Epidermal melanocyte (primary cell): ENCODE results near the gene JARID2.

Source experiments
- DNase-seq: peaks from one replicate; pipeline ENCODE4 v3.0.0; 2011; ENCODE audit warnings: low spot score; ENCODE audit not compliant: insufficient read length

The JARID2 gene

DNA sequence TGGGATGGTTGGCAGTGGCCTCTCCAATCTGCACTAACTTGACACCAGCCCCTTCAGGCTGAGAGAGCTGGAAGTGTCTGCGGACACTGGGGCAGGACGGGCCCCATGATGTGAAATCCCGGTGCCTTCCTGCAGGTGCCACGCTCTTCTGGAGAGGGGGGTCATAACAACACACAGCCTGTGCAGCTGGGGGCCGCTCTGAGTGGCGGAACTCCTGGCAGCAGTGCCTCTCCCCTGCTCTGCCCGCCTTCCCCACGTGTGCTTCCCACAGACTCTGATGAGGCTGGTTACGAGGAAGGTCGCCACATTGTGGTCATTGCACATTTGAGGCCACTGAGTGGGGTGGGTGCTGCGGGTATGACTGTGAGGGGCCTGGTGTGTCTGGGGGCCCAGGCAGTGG lies 271.7 kb downstream of the JARID2 start:
- no peak for DNase-seq

DNA sequence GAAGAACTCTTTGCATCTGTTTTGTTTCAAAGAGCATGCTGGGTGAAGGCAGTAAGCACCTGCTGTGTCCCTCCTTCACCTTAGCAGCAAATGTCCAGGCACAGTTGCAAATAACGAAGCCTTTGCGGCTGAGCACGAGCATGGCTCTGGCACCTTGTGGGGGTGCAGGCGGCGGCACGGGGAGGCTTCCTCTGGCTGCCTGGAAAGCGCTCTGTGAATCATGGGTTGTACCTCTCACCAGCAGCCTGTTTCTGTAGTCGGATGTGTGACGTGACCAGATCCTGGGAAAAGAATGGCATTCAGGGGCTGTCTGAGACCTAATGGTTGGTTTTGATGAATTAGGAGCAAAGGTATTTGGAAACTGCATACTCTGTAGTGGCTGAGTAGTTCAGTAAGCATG lies 272.2 kb downstream of the JARID2 start:
- DNase-seq = no peak

DNA sequence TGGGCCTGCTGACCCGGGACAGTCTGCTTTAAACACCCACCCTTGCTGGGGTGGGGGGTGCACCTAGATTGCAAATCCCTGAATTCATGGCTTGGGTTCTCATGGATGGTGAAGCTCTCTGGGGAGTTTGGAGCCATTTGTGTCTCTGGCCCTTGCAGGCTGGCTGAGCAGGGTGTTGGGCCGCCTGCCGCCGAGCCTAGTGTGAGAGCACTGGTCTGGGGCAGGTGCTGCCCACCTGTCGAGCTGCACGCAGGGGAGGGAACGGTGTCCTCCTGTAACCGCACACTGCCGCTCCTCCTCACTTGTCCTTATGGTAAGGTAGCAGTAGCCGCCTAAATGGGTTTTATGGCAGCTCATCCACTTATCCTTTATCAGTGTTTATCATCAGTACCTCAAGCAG lies 273.0 kb downstream of the JARID2 start:
- no peak for DNase-seq

DNA sequence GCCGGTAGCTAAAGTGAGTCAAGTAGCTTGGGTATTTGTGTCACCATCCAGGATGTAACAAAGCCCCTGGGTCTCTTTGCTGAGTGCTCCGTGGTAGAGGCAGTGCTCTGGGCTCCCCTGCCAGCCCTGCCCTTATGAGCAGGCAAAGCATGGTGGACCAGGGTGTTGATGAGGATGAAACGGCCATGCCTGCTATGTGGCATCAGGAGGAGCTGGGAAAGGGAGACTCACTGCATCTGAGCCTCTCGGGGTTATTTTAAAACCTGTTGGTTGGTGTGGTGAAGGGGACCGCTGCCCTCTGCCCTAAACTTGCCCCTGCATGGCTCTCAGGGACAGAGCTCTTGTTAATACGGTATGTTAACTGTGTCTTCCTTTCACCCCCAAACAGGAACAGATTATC lies 273.8 kb downstream of the JARID2 start:
- DNase-seq = no peak

DNA sequence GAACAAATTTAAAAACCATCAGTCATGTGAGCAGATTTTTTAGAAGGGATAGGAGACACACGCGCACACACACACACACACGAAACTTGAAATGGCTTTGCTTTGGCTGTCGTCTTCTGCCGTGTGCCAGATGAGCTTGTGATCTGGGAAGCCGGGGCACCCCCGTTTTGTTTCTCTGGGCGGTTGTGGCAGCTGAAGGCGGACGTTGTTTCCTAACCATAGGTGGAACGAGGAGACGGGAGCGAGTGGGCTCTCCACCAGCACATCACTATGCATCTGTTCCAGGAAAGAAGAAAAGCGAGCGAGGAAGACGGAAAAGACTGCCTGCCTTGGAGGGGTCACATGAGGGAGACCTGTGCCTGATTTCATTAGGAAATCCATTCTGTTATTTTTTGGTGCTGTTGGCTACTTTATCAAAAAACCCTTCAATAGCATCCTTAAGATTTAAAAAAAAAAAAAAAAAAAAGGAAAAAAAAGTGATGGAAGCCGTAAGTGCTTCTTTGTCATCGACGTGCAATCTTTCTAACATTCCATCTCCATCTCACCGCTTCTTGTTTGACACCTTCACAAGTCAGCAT lies 274.8 kb downstream of the JARID2 start:
- no peak for DNase-seq

DNA sequence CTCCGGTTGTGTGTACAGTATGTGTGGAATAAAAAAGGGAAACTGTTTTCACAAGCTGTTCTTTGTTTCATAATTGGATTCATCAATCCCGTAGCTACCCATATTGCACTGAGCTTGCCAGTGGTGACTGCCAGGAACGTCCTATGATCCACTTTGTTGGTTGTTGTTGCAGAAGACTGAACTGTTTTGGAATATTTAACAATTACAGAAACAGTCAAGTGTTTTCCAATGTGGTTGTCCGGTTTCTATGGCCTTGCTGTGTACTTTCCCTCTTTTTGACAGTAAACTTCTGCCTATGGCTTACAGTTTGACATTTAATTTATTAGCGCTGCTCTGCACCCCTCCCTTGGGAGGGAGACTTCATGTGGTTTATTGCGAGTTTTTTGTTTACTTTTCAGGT lies 275.7 kb downstream of the JARID2 start:
- DNase-seq = peak; percentile 60

DNA sequence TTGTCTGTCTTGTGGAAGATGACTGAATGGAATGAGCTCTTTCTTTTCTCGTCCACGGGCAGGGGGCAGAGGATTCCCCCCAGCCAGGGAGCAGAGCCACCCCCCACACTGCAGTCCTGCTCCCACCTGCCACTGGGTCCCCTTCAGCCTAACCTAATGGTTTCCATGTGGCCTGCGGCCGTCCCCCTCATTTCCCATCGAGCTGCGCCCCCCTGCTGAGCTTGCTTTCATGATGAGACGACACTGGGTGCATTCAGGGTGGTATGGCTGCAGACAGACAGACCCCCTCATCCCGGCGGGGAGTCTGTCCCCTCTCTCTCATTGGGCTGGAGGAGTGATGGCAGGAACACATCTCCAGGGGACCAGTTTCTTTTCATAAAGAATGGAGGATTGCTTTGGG lies 276.2 kb downstream of the JARID2 start:
- no peak for DNase-seq

DNA sequence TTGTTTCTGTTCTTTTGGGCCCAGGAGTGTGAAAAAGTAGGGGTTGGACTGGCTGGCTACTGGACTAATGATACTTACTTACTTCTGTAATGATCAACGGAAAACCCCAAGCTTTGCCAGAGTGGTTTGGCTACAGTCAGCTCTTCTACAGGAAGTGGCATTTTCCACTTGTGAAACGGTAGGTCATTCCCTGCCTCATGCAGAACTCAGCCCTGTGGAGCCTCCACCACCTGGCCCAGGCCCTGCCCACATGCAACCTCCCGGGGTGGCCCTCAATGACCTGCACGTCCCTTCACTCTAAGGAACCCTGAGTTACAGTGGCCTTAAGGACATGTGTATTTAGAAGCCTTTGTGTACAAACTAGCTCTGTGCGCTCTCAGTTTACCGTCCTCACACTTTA lies 276.6 kb downstream of the JARID2 start:
- DNase-seq = no peak

DNA sequence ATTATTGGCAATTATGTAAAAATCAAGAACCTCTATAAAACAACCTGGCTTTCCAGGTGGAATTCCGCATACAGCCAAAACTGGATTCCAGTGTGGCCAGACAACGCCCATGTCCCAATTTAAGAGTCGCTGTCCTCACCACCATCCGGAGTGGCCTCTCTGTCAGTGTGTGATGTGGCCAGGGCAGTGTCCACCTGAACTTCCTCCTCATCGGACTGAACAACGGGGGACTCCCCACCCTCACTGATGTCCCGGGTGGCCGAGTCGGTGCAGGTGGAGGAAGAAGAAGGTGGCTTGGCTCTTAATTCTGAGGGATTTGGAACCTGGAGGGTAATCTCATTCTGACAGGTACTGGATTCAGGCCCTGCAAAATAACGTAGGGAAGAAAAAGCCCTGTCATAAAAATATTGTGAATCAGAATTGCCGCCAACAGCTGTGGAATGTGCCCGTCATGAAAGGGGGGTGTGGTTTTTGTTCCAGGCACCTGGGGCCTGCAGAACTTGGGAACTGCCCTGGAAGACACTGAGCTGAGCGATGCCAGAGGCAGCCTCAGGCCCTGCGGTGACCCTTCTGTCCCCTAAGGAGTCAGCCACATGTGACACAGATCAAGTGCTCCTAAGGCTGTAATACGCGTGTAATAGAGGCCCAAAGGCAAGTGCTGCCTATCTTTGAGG lies 277.1 kb downstream of the JARID2 start:
- no peak for DNase-seq

DNA sequence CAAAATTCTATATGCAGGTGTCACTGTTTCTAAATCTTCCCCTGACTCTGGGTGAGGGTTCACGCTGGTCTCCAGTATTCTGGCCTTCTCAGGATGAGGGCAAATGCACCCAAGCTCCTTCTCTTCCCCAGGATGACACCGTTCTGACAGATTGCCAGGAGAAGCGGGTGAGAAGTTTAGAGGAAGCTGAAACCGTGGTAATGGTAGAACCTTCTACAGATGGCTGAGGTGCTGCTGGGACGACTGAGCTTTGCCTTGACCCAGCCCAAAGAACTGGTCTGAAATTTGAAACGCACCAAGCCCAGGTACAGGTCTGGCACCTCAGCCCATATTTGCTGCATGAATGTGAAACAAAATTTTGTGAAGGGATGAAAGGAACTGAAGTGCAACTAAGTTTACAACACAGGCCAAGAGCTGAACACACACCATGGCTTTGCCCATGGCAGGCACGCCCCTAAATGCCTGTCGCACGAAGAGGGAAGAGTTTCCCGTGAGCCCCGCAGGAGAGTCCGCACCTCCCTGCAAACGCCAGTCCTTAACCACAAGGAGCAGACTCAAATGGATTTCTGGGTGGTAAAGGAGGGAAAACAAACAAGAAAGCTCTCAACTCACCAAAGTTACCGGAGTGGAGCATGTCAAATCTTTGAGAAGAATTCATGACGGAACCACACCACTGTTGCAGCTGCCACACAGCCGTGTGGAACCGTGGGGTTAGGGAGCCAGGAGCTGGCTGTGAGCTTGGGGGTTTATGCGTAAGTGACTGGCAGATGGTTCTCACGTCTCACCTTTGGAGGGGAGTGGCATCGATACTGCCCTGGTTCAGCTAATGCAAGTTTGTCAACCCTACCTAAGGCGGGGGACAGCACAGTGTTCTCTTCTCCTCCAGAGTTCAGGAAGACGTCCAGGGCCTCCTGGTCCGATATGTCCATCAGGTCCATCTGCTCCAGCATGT lies 278.1 kb downstream of the JARID2 start:
- no peak for DNase-seq

DNA sequence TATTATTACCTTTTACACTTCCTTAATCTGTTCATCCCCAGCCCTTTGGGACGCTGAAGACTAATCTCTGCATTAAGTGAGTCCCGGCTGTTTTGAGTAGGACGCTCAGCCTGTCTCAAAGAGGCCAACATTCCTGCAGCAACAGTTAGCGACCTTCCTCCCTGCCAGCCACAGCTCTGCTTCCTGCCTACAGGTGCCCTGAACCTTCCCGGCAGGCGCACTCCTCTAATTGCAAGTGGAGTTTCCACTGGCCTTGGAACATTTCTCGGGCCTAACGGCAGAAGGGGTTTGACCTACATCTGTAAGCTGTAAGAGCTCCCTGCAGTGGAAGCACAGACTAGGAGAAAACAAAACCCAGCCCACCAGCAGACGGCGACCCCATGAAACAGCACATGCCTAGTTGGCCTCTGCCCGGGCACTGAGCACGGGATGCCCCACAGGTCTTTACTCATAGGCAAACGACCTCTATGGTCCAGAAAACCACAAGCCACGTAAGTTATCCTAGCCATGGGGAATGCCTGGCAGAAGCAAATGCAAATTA lies 279.1 kb downstream of the JARID2 start:
- no peak for DNase-seq

DNA sequence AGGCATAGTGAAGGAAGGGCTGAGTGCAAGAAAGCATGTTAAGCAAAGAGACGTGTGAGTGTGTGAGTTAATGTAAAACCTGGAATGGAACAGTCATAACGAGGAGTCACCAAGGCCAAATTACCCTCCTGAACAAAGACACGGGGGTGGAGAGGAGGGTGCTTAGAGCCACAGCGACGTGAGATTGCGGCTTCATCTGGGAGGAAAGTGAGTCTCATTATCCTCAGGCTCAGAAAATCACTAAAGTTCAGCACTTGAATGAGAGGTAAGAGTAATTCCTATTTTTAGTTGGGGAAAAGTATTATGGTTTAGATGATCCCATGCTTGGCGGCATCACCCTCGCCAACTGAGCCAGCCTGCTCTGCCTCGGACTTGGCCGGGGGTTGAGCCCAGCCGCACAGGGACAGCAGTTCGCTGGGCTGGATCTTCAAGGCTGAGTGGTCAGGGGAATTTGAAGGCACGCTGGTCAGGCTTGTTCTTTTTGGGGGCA lies 280.4 kb downstream of the JARID2 start:
- no peak for DNase-seq

DNA sequence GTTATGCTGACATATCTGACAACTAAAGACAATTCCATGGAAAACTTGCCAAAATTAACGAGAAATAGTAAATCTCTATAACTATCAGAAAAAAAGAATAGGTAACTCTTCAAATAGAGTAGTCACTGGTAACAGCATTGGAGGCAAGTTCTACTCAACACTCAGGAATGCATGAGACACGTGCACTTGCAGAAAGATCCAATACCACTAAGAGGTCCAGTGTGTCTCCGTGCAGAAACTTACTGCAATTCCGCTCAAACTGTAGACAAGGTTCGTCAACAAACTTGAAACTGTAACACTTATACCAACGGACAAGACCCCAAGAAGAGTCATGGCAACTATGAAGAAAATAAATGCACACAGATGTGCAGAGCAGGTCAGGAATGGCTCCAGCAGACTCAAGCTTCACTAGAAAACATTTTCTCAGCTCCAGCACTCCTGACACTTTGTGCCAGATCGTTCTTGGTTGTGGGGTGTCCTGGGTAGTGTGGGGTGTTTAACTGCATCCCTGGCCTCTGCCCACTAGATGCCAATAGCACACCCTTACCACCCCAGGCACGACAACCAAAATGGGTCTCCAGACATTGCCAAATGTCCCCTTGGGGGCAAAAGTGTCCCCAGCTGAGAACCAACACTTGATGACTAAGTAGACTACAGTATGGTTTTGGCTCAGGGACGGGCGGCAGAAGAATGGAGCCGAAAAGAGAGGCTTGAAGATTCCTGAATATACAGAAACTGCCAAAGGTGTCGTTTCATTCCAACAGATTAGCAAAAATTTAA lies 282.2 kb downstream of the JARID2 start:
- no peak for DNase-seq

DNA sequence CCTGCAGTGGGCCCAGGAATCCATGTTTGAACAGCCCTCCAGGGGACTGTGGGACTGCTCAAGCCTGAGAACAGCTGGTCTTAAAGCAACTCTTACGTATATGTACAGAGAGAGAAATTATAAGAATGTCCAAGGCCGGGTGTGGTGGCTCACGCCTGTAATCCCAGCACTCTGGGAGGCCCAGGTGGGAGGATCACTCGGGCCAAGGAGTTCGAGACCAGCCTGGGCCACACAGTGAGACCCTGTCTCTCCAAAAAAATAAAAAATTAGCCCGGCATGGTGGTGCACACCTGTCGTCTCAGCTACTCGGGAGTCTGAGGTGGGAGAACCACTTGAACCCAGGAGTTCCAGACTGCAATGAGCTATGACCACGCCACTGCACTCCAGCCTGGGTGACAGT lies 283.0 kb downstream of the JARID2 start:
- no peak for DNase-seq

DNA sequence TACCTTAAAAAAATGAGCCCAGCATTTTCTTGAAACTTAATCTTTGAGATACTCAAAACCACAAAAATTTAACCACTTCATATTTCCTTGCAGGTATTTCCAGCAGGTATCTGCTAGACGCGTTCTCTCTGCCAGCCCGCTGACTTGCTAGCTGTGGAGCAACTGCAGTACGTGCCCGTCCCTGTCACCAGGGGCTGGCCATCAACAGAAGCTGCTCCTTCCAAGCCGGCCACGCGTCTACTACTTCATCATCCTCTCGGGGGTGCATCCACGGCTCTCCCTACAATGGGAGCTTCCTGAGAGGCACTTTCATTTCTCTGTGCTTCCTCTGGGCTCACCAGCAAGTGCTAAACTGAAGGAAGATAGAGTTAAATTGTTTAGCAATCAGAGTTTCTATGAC lies 284.5 kb downstream of the JARID2 start:
- DNase-seq = no peak

DNA sequence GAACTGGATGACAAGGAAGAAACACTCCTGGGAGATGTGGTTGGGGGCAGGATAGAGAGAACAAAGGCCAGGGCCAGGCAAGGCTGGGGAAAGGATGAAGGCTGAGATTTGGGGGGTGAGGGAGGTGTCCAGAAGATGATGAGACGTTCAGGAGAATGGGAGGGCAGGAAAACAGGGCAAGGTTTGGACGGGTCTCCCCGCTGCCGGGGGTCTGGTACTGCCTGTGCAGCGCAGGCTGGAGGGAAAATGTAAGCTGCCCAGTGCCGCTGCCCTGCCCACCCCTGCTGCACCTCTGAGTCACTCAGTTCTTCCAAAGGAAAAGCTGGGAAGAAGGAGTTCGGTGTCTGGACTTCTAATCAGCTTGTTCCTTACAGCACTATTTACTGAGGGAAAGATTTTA lies 286.1 kb downstream of the JARID2 start:
- DNase-seq = no peak

DNA sequence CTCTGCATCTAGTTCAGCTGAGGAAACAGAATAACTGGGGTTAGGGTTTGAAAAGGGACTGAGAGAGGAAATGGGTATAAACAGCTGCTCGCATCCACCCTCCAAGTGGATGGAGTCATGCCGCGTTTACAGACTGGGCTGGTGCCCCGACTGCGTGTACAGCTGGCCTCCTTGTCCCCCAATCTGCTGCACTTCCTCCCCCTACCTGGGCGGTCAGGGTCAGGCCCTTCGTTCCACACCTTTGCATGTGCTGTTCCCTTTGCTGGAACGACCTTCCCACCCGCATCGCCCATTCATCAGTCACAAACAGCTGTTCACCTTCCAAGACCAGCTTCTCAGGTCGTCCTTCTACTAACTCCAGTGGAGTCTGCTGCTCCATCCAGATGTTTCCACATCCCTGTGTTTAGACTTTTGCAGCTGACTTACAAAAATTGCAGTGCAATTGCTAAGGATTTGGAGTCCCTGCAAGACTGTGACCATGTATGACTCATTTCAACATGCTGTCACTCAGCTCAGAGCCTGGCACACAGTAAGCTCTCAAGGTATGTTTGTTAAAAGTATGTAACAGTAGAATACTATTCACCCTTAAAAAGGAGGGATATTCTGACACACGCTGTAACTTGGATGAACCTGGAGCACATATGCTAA lies 287.6 kb downstream of the JARID2 start:
- peak; percentile 8 for DNase-seq

DNA sequence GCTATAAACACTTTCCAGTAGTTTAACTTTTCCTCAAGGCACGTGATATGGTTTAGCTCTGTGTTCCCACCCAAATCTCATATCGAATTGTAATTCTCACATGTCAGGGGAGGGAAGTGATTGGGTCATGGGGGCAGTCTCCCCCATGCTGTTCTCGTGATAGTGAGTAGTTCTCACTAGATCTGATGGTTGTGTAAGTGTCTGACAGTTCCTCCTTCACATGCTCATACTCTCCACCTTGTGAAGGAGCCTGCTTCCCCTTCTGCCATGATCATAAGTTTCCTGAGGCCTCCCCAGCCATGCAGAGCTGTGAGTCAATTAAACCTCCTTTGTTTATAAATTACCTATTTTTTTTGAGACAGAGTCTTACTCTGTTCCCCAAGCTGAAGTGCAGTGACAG lies 289.1 kb downstream of the JARID2 start:
- no peak for DNase-seq

DNA sequence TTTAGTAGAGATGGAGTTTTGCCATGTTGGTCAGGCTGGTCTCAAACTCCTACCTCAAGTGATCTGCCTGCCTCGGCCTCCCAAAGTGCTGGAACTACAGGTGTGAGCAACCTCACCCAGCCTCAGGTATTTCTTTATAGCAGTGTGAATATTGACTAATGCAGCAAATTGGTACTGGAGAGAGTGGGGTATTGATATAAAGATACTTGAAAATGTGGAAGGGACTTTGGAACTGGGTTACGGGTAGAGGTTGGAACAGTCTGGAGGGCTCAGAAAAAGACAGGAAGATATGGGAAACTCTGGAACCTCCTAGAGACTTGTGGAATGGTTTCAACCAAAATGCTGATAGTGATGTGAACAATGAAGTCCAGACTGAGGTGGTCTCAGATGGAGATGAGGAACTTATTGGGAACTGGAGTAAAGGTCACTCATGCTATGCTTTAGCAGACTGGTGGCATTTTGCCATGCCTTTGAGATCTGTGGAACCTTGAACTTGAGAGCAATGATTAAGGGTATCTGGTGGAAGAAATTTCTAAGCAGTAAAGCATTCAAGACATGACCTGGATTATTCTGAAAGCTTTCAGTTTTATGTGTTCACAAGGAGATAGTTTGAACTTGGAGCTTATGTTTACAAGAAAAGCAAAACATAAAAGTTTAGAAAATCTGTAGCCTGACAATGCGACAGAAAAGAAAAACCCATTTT lies 289.8 kb downstream of the JARID2 start:
- DNase-seq = no peak
